ENCODE data around the gene NTN1. TPM values are rescaled to one million over a fixed set of nuclear protein-coding genes. Genes with fewer than 3 reads are reported as not detected.

The NTN1 gene
- total RNA-seq, 1 experiment from 2014 or later: 1.2 TPM

GRCh38 chr17:9022573-9023391 lies 1.5 kb downstream of the NTN1 start:
- Histone ChIP-seq H3K23ac (ENCODE audit: insufficient read length, low read depth, low read length) (no peak overlapping the region), H3K79me2 (ENCODE audit: insufficient read depth, low read length) (no peaks in the 10 kb centered on the region), H2BK5ac (ENCODE audit: insufficient read length, low read length) (no peak overlapping the region), H3K56ac (ENCODE audit: insufficient read length, low read depth, low read length) (no peak overlapping the region), H3K27me3 (ENCODE audit: insufficient read depth, low read length) (peaks cover 57% of the 10 kb centered on the region), H4K5ac (ENCODE audit: insufficient read length, low read depth, low read length) (no peak overlapping the region), H3K4me2 (ENCODE audit: insufficient read depth, insufficient read length, low read length) (peak overlapping the region; percentile 50), H2AK5ac (ENCODE audit: insufficient read length, low read length) (no peak overlapping the region), H3K9ac (ENCODE audit: extremely low read depth, insufficient read length, low read length) (no peak overlapping the region), H3K23me2 (ENCODE audit: insufficient read length, low read depth, low read length, poor library complexity, severe bottlenecking) (peaks cover 15% of the 10 kb centered on the region), H2BK120ac (ENCODE audit: low read depth, low read length, poor library complexity, severe bottlenecking) (no peak overlapping the region), H4K91ac (ENCODE audit: insufficient read length, low read depth, low read length) (no peak overlapping the region), H3K79me1 (ENCODE audit: insufficient read depth, low read depth, low read length, poor library complexity, severe bottlenecking) (no peaks in the 10 kb centered on the region), H2AFZ (ENCODE audit: low read length) (no peak overlapping the region), H3K4me1 (ENCODE audit: insufficient read depth, low read length) (peaks cover 3% of the 10 kb centered on the region; the same call in 1 of the 2 replicates), H3K27ac (ENCODE audit: insufficient read length, low read depth, low read length) (no peak overlapping the region), H2BK15ac (ENCODE audit: low read depth, low read length) (no peak overlapping the region), H3K18ac (ENCODE audit: insufficient read length, low read depth, low read length) (no peak overlapping the region), H2BK12ac (ENCODE audit: insufficient read length, low read depth, low read length) (no peak overlapping the region), H3K14ac (ENCODE audit: insufficient read depth, low read length) (no peak overlapping the region; the same call in 1 of the 2 replicates), H3T11ph (ENCODE audit: low read length) (no peak overlapping the region), H4K8ac (replicated peaks; ENCODE audit: insufficient read length, low read depth, low read length) (no peak overlapping the region), H3K4ac (ENCODE audit: low read depth, low read length) (no peak overlapping the region), H3K9me3 (ENCODE audit: control insufficient read depth, low read depth, low read length) (no peaks in the 10 kb centered on the region), H2BK20ac (ENCODE audit: low read depth, low read length, poor library complexity, severe bottlenecking) (no peak overlapping the region), H4K20me1 (ENCODE audit: control insufficient read depth, insufficient read depth, insufficient read length) (peaks cover 3% of the 10 kb centered on the region)
- Mint-ChIP-seq H3K9me3 (peaks cover 0 to 16% of the 10 kb centered on the region in 2 experiments; a peak in 1 of 5 replicates), H3K4me1 (peaks cover 30 to 36% of the 10 kb centered on the region in 2 experiments), H3K36me3 (ENCODE audit: insufficient read depth in 1 of 3, low read depth in 3 of 3) (no peaks in the 10 kb centered on the region), H3K27ac (no peak overlapping the region), H3K4me3 (peak overlapping the region; percentile 61 to 82), H3K27me3 (ENCODE audit: low read depth) (peaks cover 63% of the 10 kb centered on the region)
- TF ChIP-seq CTCF (conservative IDR thresholded peaks at IDR 0.05): no peak
- no CpG with 5 or more reads among the region's 106 CpGs for WGBS (ENCODE audit: extremely low coverage, insufficient read length, low lambda C conversion rate)
- peak; percentile 69 for DNase-seq
